Parathyroid adenoma (tissue), 2 donors: Measurements from ENCODE around the gene C2CD4C.
"Not testable (repeated sequence)": the region's sequence is repeated elsewhere in the genome, so short reads cannot be mapped to it uniquely, and the experiment has no call there.

ENCODE experiments used
- H2AFZ ChIP-seq: fragments of 300-600 bp; sonication (generic); one replicate; pipeline ENCODE4 v1.7.0; 2017; ENCODE audit warnings: antibody characterized with exemption, mild to moderate bottlenecking
- H3K27ac ChIP-seq: fragments of 300-600 bp; sonication (generic); one replicate; pipeline ENCODE4 v1.7.0; 2017
- H3K27me3 ChIP-seq: fragments of 300-600 bp; sonication (generic); one replicate; pipeline ENCODE4 v1.7.0; 2017; ENCODE audit warnings: low read length; ENCODE audit not compliant: control insufficient read depth, insufficient read depth
- H3K36me3 ChIP-seq: fragments of 300-600 bp; sonication (generic); one replicate; pipeline ENCODE4 v1.7.0; 2017; ENCODE audit warnings: low read length; ENCODE audit not compliant: control insufficient read depth, insufficient read depth
- H3K4me1 ChIP-seq: fragments of 300-600 bp; sonication (generic); one replicate; pipeline ENCODE4 v1.7.0; 2017; ENCODE audit warnings: control low read depth
- H3K4me2 ChIP-seq: fragments of 300-600 bp; sonication (generic); one replicate; pipeline ENCODE4 v1.7.0; 2017; ENCODE audit warnings: low read length
- H3K4me3 ChIP-seq: fragments of 300-600 bp; sonication (generic); one replicate; pipeline ENCODE4 v1.7.0; 2017; ENCODE audit warnings: low read depth, low read length
- H3K79me2 ChIP-seq: fragments of 300-600 bp; sonication (generic); one replicate; pipeline ENCODE4 v1.7.0; 2017; ENCODE audit warnings: control low read depth
- H3K9ac ChIP-seq: fragments of 300-600 bp; sonication (generic); one replicate; pipeline ENCODE4 v1.7.0; 2017; ENCODE audit warnings: mild to moderate bottlenecking
- H3K9me3 ChIP-seq: fragments of 300-600 bp; sonication (generic); one replicate; pipeline ENCODE4 v1.7.0; 2017; ENCODE audit warnings: low read length; ENCODE audit not compliant: control insufficient read depth
- CTCF ChIP-seq: fragments of 300-600 bp; sonication (generic); IDR thresholded peaks from one replicate; pipeline ENCODE4 v1.7.0; 2017; ENCODE audit warnings: antibody characterized with exemption, mild to moderate bottlenecking
- donor health status: primary hyperparathyroidism.

C2CD4C gene

GRCh38 chr19:435056-435706 is 26.2 kb upstream of the C2CD4C start:
- Histone ChIP-seq H3K4me1 (no peaks in the 10 kb centered on the region), H3K4me3 (no peak overlapping the region), H3K9ac (no peak overlapping the region), H3K9me3 (no peaks in the 10 kb centered on the region), H3K27ac (no peak overlapping the region), H3K4me2 (no peak overlapping the region), H3K27me3 (no peaks in the 10 kb centered on the region), H3K79me2 (peaks cover 2% of the 10 kb centered on the region), H3K36me3 (no peaks in the 10 kb centered on the region), H2AFZ (no peak overlapping the region)
- no peak for TF ChIP-seq CTCF

DNA sequence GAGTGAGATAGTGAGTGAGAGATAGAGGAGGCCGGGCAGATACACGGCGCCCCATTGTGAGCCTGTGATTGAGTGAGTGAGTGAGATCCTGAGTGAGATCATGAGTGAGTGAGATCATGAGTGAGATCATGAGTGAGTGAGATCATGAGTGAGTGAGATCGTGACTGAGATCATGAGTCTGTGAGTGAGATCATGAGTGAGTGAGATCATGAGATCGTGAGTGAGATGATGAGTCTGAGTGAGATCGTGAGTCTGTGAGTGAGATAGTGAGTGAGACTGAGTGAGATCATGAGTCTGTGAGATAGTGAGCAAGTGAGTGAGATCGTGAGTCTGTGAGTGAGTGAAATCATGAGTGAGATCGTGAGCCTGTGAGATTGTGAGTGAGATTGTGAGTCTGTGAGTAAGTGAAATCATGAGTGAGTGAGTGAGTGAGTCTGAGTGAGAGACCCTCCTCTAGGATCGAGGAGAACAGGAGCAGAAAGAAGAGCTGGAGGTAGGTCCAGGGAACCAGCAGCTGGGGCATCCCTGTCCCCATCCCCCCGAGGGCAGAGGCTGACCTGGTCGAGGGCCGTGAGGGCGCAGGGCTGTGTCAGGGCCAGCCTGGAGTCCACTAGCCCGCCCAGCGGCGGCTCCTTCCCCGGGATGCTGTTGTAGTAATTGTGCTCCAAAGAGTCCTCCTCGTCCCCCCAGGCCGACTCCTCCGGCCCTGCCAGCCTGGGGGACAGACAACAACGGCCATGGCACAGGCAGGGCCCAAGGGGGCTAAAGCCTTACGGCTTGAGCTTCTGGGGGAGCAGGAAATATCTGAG is 25.4 kb upstream of the C2CD4C start:
- H3K36me3 ChIP-seq = no peaks in the 10 kb centered on the region
- H3K79me2 ChIP-seq = peaks cover 5% of the 10 kb centered on the region
- H3K27me3 ChIP-seq = no peaks in the 10 kb centered on the region
- H3K9ac ChIP-seq = no peak overlapping the region
- no peak overlapping the region for H3K4me2 ChIP-seq
- no peaks in the 10 kb centered on the region for H3K4me1 ChIP-seq
- H2AFZ ChIP-seq = no peak overlapping the region
- TF ChIP-seq CTCF = no peak
- H3K9me3 ChIP-seq = no peaks in the 10 kb centered on the region
- H3K4me3 ChIP-seq = no peak overlapping the region
- H3K27ac ChIP-seq = no peak overlapping the region

DNA sequence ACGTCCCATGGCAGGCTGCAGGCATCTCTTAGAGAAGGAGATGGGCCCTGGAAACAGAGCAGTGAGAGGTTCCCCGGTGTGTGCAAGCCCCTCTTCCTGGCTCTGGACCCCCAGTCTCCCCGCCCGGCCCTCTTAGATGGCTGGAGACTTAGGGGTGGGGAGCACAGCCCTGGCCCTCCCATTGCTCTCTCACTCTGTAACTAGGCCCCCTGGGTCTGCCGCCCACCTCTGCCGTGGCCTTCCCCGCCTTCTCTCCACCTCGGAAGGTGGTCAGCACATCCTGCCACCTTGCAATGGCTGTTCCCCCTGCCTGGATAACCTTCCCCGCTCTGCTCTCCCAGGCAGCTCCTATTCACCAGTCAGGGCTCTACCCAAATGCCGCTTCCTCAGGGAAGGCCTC is 21.8 kb upstream of the C2CD4C start:
- Histone ChIP-seq H3K79me2 (peaks cover 9% of the 10 kb centered on the region), H3K27me3 (no peaks in the 10 kb centered on the region), H3K9ac (no peak overlapping the region), H2AFZ (no peak overlapping the region), H3K4me1 (no peaks in the 10 kb centered on the region), H3K4me3 (no peak overlapping the region), H3K27ac (no peak overlapping the region), H3K4me2 (no peak overlapping the region), H3K9me3 (no peaks in the 10 kb centered on the region), H3K36me3 (no peaks in the 10 kb centered on the region)
- TF ChIP-seq CTCF = no peak

DNA sequence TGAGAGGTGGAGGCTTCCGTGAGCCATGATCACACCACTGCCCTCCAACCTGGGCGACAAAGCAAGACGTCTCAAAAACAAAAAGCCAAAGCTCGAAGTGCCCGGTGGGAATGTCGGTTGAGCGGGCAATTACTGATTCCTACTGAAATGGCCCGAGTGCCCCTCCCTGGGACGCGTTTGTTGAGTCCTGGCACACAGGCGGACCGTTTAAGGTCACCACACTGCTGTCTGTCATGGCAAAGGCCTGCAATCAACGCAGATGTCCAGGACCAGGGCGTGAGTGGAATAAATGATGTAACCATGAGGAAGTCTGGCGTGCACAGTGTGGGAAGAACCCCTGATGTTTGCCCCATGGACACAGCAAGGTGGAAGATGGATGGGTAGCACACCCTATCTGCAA is 19.2 kb upstream of the C2CD4C start:
- Histone ChIP-seq H3K4me2 (no peak overlapping the region), H3K27me3 (no peaks in the 10 kb centered on the region), H3K4me3 (no peak overlapping the region), H3K9me3 (no peaks in the 10 kb centered on the region), H3K27ac (no peak overlapping the region), H3K36me3 (no peaks in the 10 kb centered on the region), H2AFZ (no peak overlapping the region), H3K4me1 (no peaks in the 10 kb centered on the region), H3K9ac (no peak overlapping the region), H3K79me2 (peaks cover 9% of the 10 kb centered on the region)
- no peak for TF ChIP-seq CTCF

DNA sequence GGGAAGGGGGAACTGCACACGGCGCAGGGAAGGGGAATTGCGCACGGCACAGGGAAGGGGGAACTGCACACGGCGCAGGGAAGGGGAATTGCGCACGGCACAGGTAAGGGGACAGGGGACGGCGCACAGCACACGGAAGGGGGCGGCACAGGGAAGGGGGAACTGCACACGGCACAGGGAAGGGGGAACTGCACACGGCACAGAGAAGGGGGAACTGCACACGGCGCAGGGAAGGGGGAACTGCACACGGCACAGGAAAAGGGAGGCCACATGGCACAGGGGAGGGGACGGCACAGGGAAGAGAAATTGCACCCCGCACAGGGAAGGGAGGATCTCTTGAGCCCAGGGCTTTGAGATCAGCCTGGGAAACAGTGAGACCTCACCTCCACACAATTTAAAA is 18.7 kb upstream of the C2CD4C start:
- H3K4me1 ChIP-seq, H3K9me3 ChIP-seq, H3K4me3 ChIP-seq, H3K27me3 ChIP-seq, H2AFZ ChIP-seq, H3K36me3 ChIP-seq, H3K4me2 ChIP-seq, H3K79me2 ChIP-seq, H3K9ac ChIP-seq, H3K27ac ChIP-seq: not testable (repeated sequence)
